ENCODE data around the gene IFIT3. TPM values are rescaled to one million over a fixed set of nuclear protein-coding genes. Genes with fewer than 3 reads are reported as not detected.
"Not testable (repeated sequence)": the region's sequence is repeated elsewhere in the genome, so short reads cannot be mapped to it uniquely, and the experiment has no call there.

Gene IFIT3
- total and polyA plus RNA-seq, 12 donors, result 8.1 to 88.6 (median 26.7) TPM

- Histone ChIP-seq H3K9me3 (replicated peaks in 1 of 3) (no peaks in the 10 kb centered on the region), H3K27ac (peak overlapping the region in 4 of 5 donors; percentile 11 to 76 (median 44)), H3K27me3 (no peaks in the 10 kb centered on the region), H3K4me3 (no peak overlapping the region), H3K36me3 (replicated peaks in 1 of 2) (no peaks in the 10 kb centered on the region), H3K4me1 (replicated peaks in 1 of 2) (peaks cover 20 to 50% of the 10 kb centered on the region in 2 donors)
- DNase-seq, result peak in 3 of 7 donors; percentile 27 to 36 (median 35)
- intact Hi-C loops (cut with DNase I), result no loop called here
- TF ChIP-seq CTCF (IDR thresholded peaks at IDR 0.05) (no peak), POLR2A (IDR thresholded peaks at IDR 0.05) (no peak)
- 47 to 72% (median 59%) methylated on average over 4 of the region's 4 CpGs for WGBS, 4 donors
Observed at GRCh38 chr10:89346405-89347254, 18.8 kb downstream of the IFIT3 start.

- H3K4me3 ChIP-seq, result no peak overlapping the region
- no peaks in the 10 kb centered on the region for H3K9me3 ChIP-seq (replicated peaks in 1 of 3)
- no peaks in the 10 kb centered on the region for H3K36me3 ChIP-seq (replicated peaks in 1 of 2)
- peaks cover 23 to 60% of the 10 kb centered on the region in 2 donors for H3K4me1 ChIP-seq (replicated peaks in 1 of 2)
- WGBS, 4 donors, result 65 to 76% (median 71%) methylated on average over 7 of the region's 7 CpGs
- intact Hi-C loops (cut with DNase I), result no loop called here
- H3K27me3 ChIP-seq, result no peaks in the 10 kb centered on the region
- H3K27ac ChIP-seq, result peak overlapping the region in 3 of 5 donors; percentile 34 to 76 (median 69)
- TF ChIP-seq POLR2A (IDR thresholded peaks at IDR 0.05) (no peak), CTCF (IDR thresholded peaks at IDR 0.05) (no peak)
- DNase-seq, result peak in 1 of 7 donors; percentile 18
Observed at GRCh38 chr10:89347701-89348457, 20.1 kb downstream of the IFIT3 start.

GRCh38 chr10:89348481-89348880 lies 20.7 kb downstream of the IFIT3 start:
- WGBS, 4 donors, result 74 to 79% (median 79%) methylated on average over 5 of the region's 5 CpGs
- intact Hi-C loops (cut with DNase I), result no loop called here
- DNase-seq, result no peak
- TF ChIP-seq POLR2A (IDR thresholded peaks at IDR 0.05) (no peak), CTCF (IDR thresholded peaks at IDR 0.05) (no peak)
- Histone ChIP-seq H3K27me3 (no peaks in the 10 kb centered on the region), H3K4me1 (replicated peaks in 1 of 2) (peaks cover 23 to 60% of the 10 kb centered on the region in 2 donors), H3K4me3 (no peak overlapping the region), H3K9me3 (replicated peaks in 1 of 3) (no peaks in the 10 kb centered on the region), H3K36me3 (replicated peaks in 1 of 2) (no peaks in the 10 kb centered on the region), H3K27ac (peak overlapping the region in 3 of 5 donors; percentile 25 to 76 (median 47))

GRCh38 chr10:89348975-89349374 lies 21.2 kb downstream of the IFIT3 start:
- Histone ChIP-seq H3K4me3 (no peak overlapping the region), H3K27ac (peak overlapping the region in 1 of 5 donors; percentile 47), H3K36me3 (replicated peaks in 1 of 2) (no peaks in the 10 kb centered on the region), H3K4me1 (replicated peaks in 1 of 2) (peaks cover 23 to 60% of the 10 kb centered on the region in 2 donors), H3K9me3 (replicated peaks in 1 of 3) (no peaks in the 10 kb centered on the region), H3K27me3 (no peaks in the 10 kb centered on the region)
- intact Hi-C loops (cut with DNase I), result no loop called here
- TF ChIP-seq POLR2A (IDR thresholded peaks at IDR 0.05) (no peak), CTCF (IDR thresholded peaks at IDR 0.05) (no peak)
- 59 to 80% (median 72%) methylated on average over 2 of the region's 2 CpGs for WGBS, 4 donors
- no peak for DNase-seq

- DNase-seq, result peak in 2 of 7 donors; percentile 36 to 40
- intact Hi-C loops (cut with DNase I), result not testable (repeated sequence)
- peak overlapping the region; percentile 22 to 81 (median 56) for H3K27ac ChIP-seq
Observed at GRCh38 chr10:89350631-89351315, 23.0 kb downstream of the IFIT3 start.

More at GRCh38 chr10:89350631-89351315, 23.0 kb downstream of the IFIT3 start:
- peaks cover 20 to 57% of the 10 kb centered on the region in 2 donors for H3K4me1 ChIP-seq (replicated peaks in 1 of 2)
- H3K36me3 ChIP-seq (replicated peaks in 1 of 2); H3K9me3 ChIP-seq (replicated peaks in 1 of 3); H3K4me3 ChIP-seq; H3K27me3 ChIP-seq: not testable (repeated sequence)
- WGBS, 4 donors, result 52 to 66% (median 56%) methylated on average over 7 of the region's 7 CpGs
